Measurements from ENCODE around the gene TNFSF12.
A peak's percentile ranks its signal among the peaks of the same experiment; 100 is the strongest.

TNFSF12 gene

DNA sequence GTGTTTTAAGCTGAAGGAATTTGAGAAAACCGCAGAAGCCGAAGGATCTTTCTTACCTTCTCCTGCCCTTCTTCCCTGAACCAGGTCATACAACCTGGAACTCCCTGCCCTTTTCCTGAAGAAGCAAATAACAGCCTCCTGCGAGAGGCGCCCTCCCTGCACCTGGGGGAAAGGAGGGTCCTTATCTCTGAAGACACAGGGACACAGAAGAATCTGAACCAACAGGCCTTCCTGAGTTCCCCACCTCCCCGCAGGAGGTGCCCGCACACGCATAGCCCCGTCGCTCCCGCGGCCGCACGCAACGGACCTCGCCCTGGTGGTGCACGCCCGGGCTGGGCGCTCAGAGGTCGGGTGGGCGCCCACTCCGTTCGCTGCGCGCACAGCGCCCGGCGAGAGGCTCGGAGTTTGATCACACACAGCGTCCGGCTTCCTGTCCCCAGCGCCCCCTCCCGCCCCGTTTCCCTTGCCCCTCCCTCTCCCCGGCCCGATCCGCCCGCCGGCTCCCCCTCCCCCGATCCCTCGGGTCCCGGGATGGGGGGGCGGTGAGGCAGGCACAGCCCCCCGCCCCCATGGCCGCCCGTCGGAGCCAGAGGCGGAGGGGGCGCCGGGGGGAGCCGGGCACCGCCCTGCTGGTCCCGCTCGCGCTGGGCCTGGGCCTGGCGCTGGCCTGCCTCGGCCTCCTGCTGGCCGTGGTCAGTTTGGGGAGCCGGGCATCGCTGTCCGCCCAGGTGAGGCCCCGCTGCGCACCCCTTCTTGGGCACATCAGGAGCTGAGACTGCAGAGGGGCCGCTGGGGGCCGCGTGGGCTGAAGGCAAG is at the start of gene TNFSF12:
Gene TNFSF12, plus strand, starts transcription at position 474 of the 816 bp plus-strand sequence. Its CDS starts 96 bp downstream, at position 570.
- DNase-seq (ENCODE audit: low read depth in 2 of 2) = peak in 1 of 2 experiments; percentile 50

DNA sequence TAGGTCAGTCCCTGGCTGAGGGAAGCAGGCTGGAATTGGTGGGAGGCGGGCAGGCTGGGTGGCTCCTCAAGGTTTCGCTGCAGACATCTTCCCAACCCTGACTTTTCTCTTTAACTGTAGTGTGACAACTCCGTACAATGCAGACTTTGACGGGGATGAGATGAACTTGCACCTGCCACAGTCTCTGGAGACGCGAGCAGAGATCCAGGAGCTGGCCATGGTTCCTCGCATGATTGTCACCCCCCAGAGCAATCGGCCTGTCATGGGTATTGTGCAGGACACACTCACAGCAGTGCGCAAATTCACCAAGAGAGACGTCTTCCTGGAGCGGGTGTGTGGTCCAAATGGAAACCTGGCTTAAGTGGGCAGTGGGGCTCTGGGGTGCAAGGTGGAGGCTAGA is 49.7 kb upstream of the TNFSF12 start:
- no peak for DNase-seq (ENCODE audit: low read depth in 2 of 2)

DNA sequence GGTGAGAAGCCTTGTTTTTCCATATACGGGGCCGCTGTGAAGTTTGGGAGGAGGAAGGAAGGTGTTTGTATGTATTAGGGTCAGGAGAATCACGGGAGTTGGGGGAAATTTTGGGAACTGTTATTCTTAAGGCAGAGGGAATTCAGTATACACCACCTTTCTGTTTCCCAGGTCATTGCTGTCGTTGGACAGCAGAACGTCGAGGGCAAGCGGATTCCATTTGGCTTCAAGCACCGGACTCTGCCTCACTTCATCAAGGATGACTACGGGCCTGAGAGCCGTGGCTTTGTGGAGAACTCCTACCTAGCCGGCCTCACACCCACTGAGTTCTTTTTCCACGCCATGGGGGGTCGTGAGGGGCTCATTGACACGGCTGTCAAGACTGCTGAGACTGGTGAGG is 47.1 kb upstream of the TNFSF12 start:
- DNase-seq (ENCODE audit: low read depth in 2 of 2) = no peak

- DNase-seq (ENCODE audit: low read depth in 2 of 2) = no peak
Observed at GRCh38 chr17:7502171-7502847, 46.5 kb upstream of the TNFSF12 start.

GRCh38 chr17:7502987-7503386 is 45.9 kb upstream of the TNFSF12 start:
- no peak for DNase-seq (ENCODE audit: low read depth in 2 of 2)

GRCh38 chr17:7503521-7503920 is 45.3 kb upstream of the TNFSF12 start:
- DNase-seq (ENCODE audit: low read depth in 2 of 2) = no peak

GRCh38 chr17:7508145-7508544 is 40.7 kb upstream of the TNFSF12 start:
- DNase-seq (ENCODE audit: low read depth in 2 of 2) = no peak

- DNase-seq (ENCODE audit: low read depth in 2 of 2) = no peak
Observed at GRCh38 chr17:7508846-7509245, 40.0 kb upstream of the TNFSF12 start.

GRCh38 chr17:7509937-7510336 is 38.9 kb upstream of the TNFSF12 start:
- DNase-seq (ENCODE audit: low read depth in 2 of 2) = no peak

DNA sequence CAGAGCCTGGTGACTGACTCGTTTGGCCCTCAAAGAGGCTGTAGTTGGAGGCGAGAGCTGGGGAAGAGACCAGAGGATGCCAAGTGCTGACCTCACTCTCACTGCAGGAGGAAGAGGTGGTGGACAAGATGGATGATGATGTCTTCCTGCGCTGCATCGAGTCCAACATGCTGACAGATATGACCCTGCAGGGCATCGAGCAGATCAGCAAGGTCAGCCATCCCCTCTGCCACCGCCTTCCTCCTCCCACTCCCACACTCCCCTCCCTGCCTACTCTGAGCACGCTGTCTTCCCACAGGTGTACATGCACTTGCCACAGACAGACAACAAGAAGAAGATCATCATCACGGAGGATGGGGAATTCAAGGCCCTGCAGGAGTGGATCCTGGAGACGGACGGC is 37.8 kb upstream of the TNFSF12 start:
- no peak for DNase-seq (ENCODE audit: low read depth in 2 of 2)

DNA sequence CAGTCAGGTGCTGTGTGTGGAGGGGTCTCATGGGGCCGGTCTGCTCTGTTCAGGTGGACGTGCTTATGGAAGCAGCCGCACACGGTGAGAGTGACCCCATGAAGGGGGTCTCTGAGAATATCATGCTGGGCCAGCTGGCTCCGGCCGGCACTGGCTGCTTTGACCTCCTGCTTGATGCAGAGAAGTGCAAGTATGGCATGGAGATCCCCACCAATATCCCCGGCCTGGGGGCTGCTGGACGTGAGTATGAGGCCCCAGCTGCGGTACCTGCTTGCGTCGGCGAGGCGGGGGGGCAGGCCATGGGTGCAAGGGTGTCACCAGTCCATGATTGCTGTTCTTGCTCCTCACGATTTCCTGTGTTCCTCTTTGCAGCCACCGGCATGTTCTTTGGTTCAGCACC is 36.8 kb upstream of the TNFSF12 start:
- DNase-seq (ENCODE audit: low read depth in 2 of 2) = no peak

DNA sequence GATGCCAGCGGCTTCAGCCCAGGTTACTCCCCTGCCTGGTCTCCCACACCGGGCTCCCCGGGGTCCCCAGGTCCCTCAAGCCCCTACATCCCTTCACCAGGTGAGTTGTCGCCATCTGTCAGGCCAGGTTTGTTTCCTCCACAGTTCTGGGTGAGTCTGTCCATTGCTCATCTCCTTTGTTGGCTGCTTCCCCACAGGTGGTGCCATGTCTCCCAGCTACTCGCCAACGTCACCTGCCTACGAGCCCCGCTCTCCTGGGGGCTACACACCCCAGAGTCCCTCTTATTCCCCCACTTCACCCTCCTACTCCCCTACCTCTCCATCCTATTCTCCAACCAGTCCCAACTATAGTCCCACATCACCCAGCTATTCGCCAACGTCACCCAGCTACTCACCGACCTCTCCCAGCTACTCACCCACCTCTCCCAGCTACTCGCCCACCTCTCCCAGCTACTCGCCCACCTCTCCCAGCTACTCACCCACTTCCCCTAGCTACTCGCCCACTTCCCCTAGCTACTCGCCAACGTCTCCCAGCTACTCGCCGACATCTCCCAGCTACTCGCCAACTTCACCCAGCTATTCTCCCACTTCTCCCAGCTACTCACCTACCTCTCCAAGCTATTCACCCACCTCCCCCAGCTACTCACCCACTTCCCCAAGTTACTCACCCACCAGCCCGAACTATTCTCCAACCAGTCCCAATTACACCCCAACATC is 35.9 kb upstream of the TNFSF12 start:
- no peak for DNase-seq (ENCODE audit: low read depth in 2 of 2)

DNA sequence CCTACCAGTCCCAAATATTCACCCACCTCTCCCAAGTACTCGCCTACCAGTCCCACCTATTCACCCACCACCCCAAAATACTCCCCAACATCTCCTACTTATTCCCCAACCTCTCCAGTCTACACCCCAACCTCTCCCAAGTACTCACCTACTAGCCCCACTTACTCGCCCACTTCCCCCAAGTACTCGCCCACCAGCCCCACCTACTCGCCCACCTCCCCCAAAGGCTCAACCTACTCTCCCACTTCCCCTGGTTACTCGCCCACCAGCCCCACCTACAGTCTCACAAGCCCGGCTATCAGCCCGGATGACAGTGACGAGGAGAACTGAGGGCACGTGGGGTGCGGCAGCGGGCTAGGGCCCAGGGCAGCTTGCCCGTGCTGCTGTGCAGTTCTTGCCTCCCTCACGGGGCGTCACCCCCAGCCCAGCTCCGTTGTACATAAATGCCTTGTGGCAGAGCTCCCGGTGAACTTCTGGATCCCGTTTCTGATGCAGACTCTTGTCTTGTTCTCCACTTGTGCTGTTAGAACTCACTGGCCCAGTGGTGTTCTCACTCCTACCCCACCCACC is 34.9 kb upstream of the TNFSF12 start:
- no peak for DNase-seq (ENCODE audit: low read depth in 2 of 2)

- DNase-seq (ENCODE audit: low read depth in 2 of 2) = no peak
Observed at GRCh38 chr17:7515911-7516610, 32.8 kb upstream of the TNFSF12 start.

GRCh38 chr17:7523033-7523432 is 25.8 kb upstream of the TNFSF12 start:
- DNase-seq (ENCODE audit: low read depth in 2 of 2) = peak; percentile 7 to 31

DNA sequence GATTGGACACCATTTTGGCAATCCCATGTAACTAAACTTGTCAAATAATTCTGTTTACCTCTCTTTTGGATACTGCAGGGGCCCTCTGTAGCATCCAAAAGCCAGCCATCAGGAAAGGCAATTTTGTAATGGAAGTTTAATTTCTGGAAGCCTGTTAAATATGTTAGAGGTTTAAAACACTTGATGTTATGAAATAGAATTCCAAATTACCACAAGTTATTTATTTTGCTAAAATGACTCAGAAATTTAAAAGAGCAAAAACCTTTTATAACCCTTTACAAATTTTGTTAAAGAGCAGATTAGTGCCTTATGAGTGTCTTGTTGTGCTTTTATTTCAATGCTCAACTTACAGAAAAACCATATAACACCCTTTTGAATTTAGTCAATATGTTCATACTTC is 20.0 kb upstream of the TNFSF12 start:
- no peak for DNase-seq (ENCODE audit: low read depth in 2 of 2)

DNA sequence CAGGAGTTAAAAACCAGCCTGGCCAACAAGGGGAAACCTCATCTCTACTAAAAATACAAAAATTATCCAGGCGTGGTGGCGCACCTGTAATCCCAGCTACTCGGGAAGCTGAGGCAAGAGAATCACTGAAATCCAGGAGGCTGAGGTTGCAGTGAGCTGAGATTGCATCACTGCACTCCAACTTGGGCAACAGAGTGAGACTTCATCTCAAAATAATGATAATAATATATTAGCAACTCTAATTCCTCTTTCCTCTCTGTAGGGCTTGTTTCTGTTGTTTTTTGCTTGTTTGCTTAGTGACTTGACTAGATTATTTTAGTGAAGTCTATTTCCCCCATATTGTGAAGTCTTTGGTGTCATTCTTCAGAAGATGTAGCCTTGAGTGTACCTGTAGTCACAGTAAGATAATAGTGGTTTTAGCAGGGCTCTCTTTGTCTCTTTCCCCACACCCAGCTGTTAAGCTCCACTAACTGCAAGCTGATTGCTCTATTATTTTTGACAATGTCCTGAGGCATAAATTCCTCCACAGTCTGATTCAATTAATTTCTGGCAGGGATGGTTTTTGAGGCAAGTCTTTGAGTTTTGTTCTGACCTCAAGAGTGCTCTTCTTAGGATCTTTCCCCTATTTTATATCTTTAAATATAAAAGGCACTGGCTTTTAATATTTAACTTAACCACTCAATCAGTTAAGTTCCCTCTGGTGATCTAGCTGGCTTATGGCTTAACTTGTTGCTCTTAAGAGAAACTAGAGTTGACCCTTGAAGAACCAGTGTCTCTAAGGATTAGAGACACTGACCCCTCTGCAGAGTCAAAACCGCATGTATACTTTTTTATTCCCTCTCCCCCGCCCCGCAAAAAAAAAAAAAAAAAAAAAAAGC is 18.6 kb upstream of the TNFSF12 start:
- no peak for DNase-seq (ENCODE audit: low read depth in 2 of 2)

DNA sequence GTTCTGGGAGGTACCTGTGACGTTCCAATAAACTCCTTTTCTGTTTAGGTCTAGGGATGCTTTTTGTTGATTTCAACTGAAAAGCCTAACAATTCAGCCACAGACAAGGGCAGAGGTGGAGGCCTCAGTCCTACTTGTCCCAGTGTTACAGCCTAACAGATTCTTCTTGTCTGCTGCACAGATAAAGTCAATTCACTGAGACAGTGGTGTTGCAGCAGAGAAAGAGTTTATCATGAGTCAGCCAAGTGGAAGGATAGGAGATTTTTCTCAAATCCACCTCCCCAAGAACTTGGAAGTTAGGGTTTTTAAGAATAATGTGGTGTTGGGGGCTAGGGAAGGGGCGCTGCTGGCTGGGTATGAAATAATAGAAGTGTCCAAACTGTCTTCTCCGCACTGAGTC is 10.8 kb upstream of the TNFSF12 start:
- no peak for DNase-seq (ENCODE audit: low read depth in 2 of 2)

GRCh38 chr17:7538891-7539545 is 9.8 kb upstream of the TNFSF12 start:
- no peak for DNase-seq (ENCODE audit: low read depth in 2 of 2)

DNA sequence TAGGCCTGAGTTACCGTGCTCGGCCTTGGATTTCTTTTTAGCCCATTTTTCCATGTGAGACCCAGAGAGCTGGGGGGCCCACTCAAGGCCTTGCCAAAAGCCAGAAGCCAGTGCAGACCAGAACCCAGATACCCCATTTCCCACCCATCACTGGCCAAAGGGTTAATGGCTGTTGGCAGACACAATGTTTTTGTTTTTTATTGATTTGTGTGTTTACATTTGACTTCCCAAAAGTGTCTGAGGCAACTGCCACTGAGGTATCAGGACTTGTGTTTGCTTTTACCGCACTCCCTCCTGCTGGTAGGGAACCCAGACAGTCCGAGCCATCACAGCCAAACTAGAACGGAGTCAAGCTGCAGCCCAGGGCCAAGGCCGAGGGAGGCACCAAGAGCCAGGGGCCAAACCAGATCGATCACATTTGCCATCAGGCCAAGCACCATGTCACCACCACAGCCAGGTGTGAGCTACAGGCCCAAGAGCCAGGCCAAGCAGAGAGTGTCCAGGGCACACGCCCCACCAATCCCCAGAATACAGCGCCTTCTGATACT is 7.7 kb upstream of the TNFSF12 start:
- DNase-seq (ENCODE audit: low read depth in 2 of 2) = no peak
